HG02884 (cell line): ENCODE data around the gene KMT2D.

Experiments
- ATAC-seq: cut with Tn5 transposase; IDR thresholded peaks from one replicate; pipeline ENCODE4 v1.9.1; 2021; ENCODE audit warnings: mild to moderate bottlenecking, moderate library complexity; ENCODE audit not compliant: unreplicated experiment

Gene KMT2D, protein sequence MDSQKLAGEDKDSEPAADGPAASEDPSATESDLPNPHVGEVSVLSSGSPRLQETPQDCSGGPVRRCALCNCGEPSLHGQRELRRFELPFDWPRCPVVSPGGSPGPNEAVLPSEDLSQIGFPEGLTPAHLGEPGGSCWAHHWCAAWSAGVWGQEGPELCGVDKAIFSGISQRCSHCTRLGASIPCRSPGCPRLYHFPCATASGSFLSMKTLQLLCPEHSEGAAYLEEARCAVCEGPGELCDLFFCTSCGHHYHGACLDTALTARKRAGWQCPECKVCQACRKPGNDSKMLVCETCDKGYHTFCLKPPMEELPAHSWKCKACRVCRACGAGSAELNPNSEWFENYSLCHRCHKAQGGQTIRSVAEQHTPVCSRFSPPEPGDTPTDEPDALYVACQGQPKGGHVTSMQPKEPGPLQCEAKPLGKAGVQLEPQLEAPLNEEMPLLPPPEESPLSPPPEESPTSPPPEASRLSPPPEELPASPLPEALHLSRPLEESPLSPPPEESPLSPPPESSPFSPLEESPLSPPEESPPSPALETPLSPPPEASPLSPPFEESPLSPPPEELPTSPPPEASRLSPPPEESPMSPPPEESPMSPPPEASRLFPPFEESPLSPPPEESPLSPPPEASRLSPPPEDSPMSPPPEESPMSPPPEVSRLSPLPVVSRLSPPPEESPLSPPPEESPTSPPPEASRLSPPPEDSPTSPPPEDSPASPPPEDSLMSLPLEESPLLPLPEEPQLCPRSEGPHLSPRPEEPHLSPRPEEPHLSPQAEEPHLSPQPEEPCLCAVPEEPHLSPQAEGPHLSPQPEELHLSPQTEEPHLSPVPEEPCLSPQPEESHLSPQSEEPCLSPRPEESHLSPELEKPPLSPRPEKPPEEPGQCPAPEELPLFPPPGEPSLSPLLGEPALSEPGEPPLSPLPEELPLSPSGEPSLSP (N-terminal part only)

DNA sequence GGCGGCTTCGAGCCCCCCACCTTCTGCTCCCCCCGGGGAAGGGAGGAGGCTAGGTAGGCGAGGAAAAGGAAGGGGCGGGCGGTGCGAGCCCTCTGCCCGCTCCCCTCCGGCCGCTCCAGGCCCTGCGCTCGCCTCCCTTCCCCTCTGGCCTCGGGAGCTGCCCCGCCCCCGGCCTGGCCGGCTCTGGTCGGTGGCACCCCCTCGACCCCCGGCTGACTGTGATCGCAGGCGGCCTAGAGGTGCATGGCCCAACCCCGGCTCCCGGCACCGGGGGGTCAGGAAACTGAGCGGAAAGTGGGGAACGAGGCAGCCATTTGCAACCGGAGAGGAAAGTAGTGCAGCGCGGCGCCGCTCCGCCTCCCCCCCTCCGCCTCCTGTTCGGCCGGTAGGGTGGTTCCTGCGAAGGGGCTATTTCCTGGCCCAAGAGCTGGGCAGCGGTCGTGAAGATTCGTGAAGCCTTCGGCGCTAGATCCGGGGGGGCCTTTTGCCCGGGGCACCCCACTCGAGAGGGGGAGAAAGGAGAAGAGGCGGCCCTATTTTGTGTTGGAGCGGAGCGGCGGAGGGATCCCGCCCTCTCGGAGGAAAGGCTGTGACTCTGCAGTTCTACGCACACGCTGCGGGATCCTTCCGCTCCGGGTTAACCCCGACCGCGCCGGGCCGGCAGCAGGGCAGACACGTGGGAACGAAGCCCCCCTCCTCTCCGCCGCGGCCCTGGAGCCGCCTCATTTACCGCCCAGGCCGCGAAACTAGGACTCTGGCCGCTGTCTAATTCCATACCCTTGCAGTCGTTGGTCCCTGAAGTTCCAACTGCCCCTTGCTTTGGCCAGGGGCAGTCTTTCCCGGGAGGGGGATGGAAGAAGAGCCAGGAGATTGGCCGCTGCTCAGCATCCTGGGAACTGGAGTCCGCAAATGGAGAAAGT is at the start of gene KMT2D:
Gene KMT2D, minus strand, starts transcription at position 558 of the 920 bp plus-strand sequence. CDS start 5,470 bp downstream, outside the sequence.
- ATAC-seq, result no peak

DNA sequence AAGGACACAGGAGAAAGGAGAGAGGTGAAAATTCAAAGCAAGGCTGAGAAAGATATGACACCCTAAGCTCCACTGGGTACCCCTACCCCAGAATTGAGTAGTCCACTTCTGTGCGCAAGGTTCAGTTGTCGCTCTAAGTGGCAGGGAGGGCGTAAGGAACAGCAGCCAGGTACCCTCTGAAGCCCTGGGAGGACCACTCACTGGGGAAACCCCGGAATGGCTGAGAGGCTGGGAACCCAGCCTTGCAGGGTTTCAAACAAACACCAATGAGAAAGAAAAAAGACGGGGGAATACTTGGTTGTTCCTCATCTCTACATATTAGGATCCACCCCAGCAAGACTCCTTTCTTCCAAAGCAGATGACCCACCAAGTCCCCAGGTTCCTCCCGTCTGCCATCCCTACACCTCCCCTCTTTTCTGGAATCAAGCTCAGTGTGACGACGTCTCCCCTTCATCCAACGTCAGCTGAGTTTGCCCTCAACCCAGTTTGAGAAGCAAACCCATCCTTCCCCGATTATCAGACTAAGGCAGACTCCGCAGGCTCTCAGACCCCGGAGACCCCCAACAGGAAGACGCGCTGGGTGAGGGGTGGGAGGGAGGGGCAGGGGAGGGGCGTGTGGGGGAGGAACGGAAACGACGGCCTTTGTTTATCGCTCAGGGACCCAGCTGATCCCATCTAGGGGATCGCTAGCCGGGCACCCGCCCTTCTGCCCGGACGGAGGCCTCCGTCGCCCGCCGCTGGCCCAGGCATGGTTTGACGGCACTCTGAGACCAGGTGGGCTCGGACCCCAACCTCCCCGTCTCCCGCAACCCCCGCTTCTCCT is 49.3 kb upstream of the KMT2D start:
- ATAC-seq, result no peak

- no peak for ATAC-seq
Observed at GRCh38 chr12:49108958-49109404, 48.4 kb upstream of the KMT2D start.

DNA sequence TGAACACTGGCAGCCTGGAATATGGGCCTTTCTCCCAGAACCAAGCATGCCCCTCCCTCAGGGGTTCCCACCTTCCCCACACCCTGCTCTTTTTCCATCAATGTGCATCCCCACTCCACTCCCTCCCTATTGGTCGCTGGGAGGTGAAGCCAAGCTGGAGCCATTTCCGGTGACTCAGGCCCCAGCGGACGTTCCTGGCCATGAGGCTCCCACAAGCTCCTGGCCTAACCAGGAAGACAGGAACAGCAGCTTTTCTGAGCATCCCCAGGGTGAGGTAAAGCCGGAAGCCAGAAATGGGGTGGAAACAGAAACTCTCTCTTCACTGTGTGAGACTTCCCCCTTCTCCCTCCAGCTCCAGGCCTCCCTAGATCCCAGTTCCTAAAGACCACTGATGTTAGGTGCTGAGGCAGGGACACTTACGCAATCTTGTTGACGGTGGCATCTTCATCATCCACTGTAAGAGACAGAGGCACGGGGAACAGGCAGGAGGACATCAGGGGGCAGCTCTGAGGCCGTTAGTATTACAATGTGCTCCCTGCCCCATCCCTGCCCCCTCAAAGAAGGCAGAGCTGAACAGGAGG is 45.0 kb upstream of the KMT2D start:
- no peak for ATAC-seq

DNA sequence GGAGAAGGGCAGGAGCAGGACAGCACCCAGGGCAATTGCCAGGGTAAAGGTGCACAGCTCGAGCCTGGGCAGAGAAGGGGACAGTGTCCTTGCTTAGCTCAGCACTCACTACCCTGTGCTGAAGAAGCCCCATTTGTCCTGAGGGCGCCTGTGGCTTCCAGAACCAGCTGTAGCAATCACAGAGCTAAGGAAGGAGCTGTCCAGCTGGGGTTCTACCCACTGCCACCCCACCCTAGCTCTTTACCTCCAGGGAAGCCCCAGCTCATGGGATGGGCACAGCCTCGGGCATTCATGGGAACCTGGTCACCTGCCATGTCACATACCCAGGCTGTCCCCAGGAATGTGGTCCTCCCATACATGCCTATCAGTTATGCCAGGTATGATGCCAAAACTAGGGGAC is 44.2 kb upstream of the KMT2D start:
- no peak for ATAC-seq

- no peak for ATAC-seq
Observed at GRCh38 chr12:49100380-49100779, 39.8 kb upstream of the KMT2D start.

DNA sequence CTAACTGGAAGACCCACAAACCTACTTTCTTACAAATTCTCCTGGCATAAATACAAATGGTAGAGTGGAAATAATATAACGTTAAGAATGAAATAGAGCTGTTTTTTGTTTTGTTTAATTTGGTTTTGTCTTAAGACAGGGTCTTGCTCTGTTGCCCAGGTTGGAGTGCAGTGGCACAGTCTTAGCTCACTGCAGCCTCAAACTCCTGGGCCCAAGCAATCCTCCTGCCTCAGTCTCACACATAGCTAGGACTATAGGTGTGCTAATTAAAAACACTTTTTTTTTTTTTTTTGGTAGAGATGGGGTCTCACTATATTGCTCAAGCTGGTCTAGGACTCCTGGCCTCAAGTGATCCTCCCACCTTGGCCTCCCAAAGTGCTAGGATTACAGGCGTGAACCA is 38.1 kb upstream of the KMT2D start:
- no peak for ATAC-seq

DNA sequence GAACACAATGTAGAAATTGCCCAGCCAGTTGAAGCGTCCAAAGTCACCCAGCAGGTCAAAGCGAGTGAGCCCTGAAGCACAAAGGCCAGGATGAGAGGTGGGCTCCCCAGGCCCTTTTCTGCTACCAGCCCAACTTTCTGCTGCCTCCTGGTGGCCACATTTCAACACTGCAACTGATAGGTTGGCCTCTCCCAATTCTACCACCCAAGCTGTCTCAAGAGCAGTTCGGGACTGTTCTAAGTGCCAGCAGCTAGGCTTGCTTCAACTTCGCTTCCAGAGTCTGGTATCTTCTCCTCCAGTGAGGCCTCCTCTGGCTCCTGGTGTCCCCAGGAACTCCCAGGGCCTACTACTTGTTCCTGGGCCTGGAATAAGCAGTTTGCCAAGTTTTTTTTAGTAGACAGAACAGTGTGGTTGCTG is 37.4 kb upstream of the KMT2D start:
- no peak for ATAC-seq

- no peak for ATAC-seq
Observed at GRCh38 chr12:49097381-49097780, 36.8 kb upstream of the KMT2D start.

- no peak for ATAC-seq
Observed at GRCh38 chr12:49094975-49095365, 34.4 kb upstream of the KMT2D start.

DNA sequence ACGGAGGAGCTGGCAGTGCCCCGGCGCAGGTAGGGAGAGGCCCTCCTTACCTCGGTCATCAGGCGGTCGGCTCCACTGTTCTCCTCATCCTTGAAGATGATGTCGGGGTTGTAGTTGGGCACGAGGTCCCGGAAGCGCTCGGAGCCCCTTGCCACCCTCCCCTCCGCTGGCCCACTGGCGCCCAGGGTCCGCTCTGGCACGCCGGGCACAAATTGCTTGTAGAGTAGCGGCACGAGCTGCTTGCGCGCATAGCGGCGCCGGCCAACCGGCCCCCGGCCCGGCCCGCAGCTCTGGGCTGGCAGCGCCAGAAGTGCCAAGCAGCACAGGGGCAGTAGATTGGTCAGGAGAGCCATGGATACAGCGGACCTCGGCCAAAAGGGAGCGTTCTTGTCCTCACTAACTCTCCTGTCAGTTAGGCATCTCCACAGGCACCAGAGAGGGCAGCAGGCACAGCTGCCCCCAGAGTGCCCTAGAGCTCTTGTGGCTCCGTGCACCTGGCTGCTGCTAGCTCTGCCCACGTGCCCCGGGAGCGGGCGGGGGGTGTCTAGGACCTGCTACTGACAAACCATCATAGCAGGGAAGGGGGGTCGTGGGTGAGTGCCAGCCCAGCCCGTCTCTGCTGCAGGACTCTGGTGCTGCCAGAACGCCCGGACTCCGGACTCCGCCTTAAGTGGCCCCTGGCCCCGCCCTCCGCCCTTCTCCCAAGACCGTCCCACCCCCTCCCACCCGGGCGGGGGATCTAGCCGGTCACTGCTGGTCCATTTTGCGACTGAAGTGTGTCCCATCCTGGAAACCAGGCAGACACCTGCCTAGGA is 33.8 kb upstream of the KMT2D start, which contains the start of gene DHH:
Gene DHH, minus strand, starts transcription at position 642 of the 815 bp plus-strand sequence. Its CDS starts 289 bp downstream, at position 353.
- ATAC-seq, result no peak

DNA sequence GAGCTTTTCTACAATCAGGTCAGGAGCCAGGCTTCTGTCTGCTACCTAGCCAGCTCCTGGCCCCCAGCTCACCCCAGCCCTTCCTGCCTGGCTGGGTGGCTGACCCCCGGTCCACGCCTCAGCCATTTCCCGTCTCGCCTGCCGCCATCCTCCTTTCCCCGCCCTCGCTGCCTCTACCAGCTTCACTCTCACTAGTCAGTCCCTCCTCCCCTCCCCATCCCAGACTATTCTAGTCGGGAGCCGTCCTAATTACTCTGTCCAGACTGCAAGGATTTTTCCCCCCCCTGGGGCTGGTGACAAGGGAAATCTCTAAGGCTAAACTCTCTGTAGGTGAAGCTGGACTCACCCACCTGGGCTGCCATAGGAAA is 33.2 kb upstream of the KMT2D start:
- ATAC-seq, result no peak

DNA sequence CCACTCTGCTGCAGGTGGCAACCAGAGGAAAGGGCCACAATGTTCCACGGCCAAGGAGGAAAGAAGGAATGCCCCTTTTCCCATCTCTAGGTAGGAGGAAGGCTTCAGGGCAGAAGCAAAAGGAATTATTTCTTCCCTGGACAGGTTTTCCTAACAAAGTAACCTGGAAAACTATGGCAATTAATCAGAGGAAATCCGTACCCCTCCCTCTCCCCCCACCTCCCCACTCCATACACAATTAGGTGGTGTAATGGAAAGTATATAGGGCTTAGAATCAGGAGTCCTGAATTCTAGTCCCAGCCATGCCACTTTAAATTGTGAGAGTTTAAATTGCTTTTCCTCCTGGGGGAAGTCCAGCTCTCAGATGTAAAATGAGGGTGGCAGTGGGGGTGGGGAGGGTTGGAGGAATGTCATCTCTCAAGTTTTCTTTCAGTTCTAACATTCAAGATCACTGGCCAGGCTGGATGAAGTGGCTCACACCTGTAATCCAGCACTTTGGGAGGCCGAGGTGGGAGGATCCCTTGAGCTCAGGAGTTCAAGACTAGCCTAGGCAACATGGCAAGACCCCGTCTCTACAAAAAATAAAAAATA is 32.3 kb upstream of the KMT2D start:
- ATAC-seq, result no peak

GRCh38 chr12:49092086-49092815 is 31.7 kb upstream of the KMT2D start:
- ATAC-seq, result no peak

DNA sequence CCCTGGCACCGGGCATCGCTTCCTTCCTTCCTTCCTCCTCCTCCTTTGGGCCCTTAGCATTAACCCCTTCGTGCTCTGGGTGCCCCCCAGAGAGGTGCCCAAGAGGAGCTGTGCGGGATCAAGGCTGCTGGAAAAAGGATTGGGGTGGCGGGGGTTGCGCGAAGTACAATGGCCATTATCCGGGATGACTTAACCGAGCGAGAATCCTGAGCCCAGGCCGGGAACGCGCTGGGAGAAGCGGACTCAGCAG is 31.2 kb upstream of the KMT2D start:
- ATAC-seq, result no peak

DNA sequence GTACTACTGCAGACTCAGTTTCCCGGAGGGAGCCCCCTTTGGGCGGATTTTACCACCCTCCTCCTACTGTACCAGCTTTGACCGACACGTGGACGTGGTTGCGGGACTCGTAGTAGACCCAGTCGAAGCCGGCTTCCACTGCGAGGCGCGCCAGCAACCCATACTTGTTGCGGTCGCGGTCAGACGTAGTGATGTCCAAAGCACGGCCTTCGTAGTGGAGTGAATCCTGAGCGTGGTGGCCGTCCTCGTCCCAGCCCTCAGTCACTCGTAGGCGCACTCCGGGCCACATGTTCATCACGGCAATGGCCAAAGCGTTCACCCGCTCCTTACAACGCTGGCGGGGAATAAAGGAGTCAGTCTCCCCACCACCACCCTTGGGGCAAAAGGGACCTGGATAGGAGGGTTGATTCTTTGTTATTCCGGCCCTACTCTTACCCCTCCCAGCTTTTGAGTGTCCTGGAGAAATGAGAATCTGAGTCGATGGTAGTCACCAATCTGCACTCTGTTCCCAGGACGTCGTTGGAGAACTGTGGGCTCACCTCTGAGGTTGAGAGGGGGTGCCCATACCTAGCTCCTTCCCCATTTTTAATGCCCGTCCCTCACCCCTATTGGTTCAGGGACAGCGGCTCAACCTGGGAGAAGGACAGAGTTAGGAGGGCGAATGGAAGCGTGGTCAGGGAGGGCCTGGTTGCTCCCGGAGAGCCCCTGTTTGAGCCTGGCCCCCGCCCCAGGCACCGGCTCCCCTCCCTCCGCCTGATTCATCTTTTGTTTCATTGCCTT is 30.7 kb upstream of the KMT2D start:
- no peak for ATAC-seq
